NCI-H345 treated with DMSO at 0.1 percent for 48 hours (cell line): ENCODE data around the gene PODXL2.

Experiments
- DNase-seq: peaks from one replicate; lab custom pipeline; 2025; ENCODE audit not compliant: unreplicated experiment; lab: John Stamatoyannopoulos, UW

PODXL2 gene

GRCh38 chr3:127628788-127629466, at the start of gene PODXL2:
Gene PODXL2 (plus strand): TSS chr3:127629185. CDS start chr3:127629220, 35 bp downstream.
- DNase-seq, result peak; percentile 13

- DNase-seq, result no peak
These were observed 48.5 kb upstream of the PODXL2 start for GRCh38 chr3:127580327-127581060.

GRCh38 chr3:127584734-127585133, 44.3 kb upstream of the PODXL2 start:
- DNase-seq, result no peak

- no peak for DNase-seq
These were observed 43.7 kb upstream of the PODXL2 start for GRCh38 chr3:127585163-127585812.

DNA sequence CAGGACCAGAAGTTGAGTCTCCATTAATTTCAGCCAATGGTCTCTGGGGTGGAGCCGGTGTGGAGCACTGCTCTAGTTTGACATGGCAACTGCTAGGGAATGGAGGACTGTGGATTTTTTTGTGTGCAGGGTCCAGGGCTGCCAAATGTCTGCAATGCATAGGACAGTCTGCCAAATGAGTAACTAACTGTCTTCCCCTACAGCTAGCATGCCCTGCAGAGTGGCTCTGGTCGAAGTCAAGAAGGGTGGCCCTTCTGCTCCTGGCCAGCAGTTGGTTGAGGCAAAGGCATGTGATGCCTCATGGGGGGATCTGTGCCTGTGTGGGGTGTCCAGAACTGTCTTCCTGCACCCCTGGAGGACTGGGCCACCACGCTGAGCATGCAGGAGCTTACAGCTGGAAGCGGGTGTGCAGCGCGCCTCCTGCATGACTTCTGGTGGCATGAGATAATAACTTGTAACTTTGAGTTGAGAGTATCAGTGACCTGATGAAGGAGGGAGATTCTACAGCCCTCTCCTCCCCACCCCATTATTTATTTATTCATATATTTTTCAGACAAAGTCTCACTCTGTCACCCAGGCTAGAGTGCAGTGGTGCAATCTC, 43.1 kb upstream of the PODXL2 start:
- no peak for DNase-seq

DNA sequence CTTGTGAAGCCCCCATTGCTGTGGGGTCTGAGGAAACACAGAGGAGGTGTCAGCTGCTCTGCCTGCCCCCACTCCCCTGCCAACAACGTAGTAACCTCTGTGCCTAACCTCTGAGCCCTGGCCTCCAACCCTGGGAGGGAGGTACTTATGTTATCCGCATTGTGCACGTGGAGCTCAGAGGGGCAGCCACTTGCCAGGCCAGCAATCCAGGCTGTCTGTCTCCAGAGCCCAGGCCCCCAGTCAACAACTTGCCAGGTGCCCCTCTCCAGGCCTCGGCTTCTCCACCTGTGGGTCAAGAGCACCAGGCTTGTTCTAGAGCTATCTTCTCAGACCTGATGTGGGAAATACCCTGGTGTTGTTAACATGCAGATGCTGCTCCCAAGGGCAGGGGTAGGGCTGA, 41.1 kb upstream of the PODXL2 start:
- no peak for DNase-seq

GRCh38 chr3:127588806-127589577, 40.0 kb upstream of the PODXL2 start:
- no peak for DNase-seq

DNA sequence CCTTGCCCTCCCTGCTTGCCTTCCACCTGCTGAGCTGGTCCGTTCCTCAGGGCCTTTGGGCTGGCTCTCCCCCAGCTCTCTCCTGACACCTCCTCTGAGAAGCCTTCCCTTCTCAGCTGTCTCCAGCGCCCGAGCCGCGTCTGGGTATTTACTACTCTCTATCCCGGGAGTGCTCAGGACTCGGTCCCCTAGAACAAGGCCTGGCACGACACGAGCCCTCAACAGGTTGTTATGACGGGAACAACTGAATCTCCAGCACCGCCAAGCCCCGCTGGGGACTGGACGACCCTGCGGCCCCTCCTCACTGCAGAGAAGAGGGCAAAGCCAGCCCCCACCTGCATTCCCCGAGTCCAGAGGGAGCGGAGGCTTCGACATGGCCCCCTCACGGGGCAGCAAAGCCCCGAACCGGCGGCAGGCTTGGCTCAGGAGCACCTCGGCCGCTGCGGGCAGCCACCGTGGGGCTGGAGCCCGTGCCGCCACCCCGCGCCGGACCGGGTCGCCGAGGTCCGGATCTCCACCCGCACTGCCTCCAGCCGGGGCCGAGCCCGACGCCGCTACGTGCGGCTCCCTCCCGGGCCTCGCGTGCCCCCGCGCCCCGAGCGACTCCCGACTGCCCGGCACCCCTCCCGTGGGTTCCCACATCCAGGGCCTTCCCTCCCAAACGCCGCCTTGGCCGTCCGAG, 39.2 kb upstream of the PODXL2 start:
- no peak for DNase-seq

DNA sequence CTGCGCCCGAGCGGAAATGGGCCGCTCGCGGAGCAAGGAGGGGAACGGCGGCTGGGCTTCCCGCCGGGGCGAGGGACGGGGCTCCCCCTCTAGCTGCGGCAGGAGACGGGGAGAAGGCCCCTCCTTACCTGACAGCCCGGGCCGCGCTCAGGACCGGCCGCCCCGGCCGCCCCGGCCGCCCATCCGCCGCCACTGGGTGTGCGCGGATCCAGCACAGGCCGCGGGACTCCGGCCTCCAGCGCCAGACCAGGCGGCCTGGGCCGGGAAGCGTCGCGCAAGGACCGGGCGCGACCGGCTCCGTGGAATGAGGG, 38.7 kb upstream of the PODXL2 start:
- DNase-seq, result no peak

- peak; percentile 92 for DNase-seq
These were observed 38.2 kb upstream of the PODXL2 start, which contains the start of gene TPRA1 for GRCh38 chr3:127590593-127591465. Gene TPRA1 (minus strand): TSS chr3:127590733. CDS start chr3:127580146, 10,587 bp downstream.

DNA sequence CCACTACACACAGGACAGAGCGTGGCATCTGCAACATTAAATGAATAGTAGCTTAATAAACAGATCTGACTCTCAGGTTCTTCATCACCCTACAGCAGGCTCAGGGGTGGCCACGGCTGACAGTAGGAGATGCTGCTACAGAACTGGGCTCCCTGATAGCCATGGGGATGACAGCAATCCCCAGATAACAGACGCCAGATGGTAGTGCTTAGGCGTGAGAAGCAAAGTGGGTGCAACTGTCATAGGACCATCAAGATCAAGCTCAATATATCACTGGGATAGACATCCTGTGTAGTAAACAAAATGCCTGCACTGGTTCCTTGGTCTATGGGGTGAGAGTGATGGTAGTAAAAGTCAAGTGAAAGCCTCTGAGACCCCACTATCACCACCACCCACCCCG, 35.8 kb upstream of the PODXL2 start:
- DNase-seq, result no peak

- no peak for DNase-seq
These were observed 33.7 kb upstream of the PODXL2 start for GRCh38 chr3:127595303-127595702.

- no peak for DNase-seq
These were observed 31.8 kb upstream of the PODXL2 start for GRCh38 chr3:127597020-127597771.

- no peak for DNase-seq
These were observed 30.0 kb upstream of the PODXL2 start for GRCh38 chr3:127598841-127599570.

GRCh38 chr3:127600749-127601456, 28.1 kb upstream of the PODXL2 start:
- DNase-seq, result no peak

DNA sequence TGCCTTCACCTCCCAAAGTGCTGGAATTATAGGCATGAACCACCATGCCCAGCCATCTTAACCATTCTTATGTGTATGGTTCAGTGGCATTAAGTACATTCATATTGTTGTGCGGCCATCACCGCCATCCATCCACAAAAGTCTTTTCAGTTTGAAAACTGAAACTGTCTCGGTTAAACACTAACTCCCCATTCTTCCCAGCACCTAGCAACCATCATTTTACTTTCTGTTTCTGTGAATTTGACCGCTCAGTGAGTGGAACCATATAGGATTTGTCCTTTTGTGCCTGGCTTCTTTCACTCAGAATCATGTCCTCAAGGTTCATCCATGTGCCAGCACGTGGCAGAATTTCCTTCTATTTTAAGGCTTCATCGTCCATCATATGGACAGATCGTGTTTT, 24.9 kb upstream of the PODXL2 start:
- no peak for DNase-seq

GRCh38 chr3:127604546-127605165, 24.3 kb upstream of the PODXL2 start:
- DNase-seq, result no peak
